Natural killer cell treated with Interleukin-12 subunit alpha and Interleukin-12 subunit beta and Interleukin-15 and Interleukin-18, amount 100 ng/mL, for 72 hours (primary cell): ENCODE results near the gene MGLL. TPM values are rescaled to one million over a fixed set of nuclear protein-coding genes. Genes with fewer than 3 reads are reported as not detected.

ENCODE experiments used
- ATAC-seq, 2 donors: fragments of 150-1000 bp; cut with Tn5 transposase in 1 of 2; sonication (Bioruptor Pico), chemical (Tn5 transposase) in 1 of 2; 2 replicates each; pipeline ENCODE4 v1.10.0; 2021
- DNase-seq: peaks from one replicate; pipeline ENCODE4 v3.0.0; 2022; ENCODE audit warnings: low spot score
- H3K27ac Mint-ChIP-seq, 2 donors: 1 replicate in 1 of 2; 2 replicates in 1 of 2; pipeline ENCODE4 v1.8.0; 2022; ENCODE audit warnings: mixed read lengths in 2 of 2, mild to moderate bottlenecking in 1 of 2, moderate library complexity in 1 of 2
- H3K27me3 Mint-ChIP-seq, 2 donors: 1 replicate in 1 of 2; 2 replicates in 1 of 2; pipeline ENCODE4 v1.8.0; 2022; ENCODE audit warnings: mixed read lengths in 2 of 2
- H3K36me3 Mint-ChIP-seq: one replicate; pipeline ENCODE4 v1.8.0; 2022; ENCODE audit warnings: mixed read lengths
- H3K4me1 Mint-ChIP-seq, 2 donors: 1 replicate in 1 of 2; 2 replicates in 1 of 2; pipeline ENCODE4 v1.8.0; 2022; ENCODE audit warnings: low read depth in 2 of 2, mixed read lengths in 2 of 2, mild to moderate bottlenecking in 1 of 2
- H3K4me3 Mint-ChIP-seq: one replicate; pipeline ENCODE4 v1.8.0; 2022; ENCODE audit warnings: mixed read lengths
- H3K9me3 Mint-ChIP-seq: 2 replicates; pipeline ENCODE4 v1.8.0; 2022; ENCODE audit warnings: mixed read lengths
- total RNA-seq, 2 donors: library from RNA; stranded (reverse); gene quantifications; one replicate each; pipeline ENCODE4 v1.2.3, GENCODE V29; 2022

Gene MGLL
- total RNA-seq, 2 donors from 2014 or later = 2.1 to 3.2 TPM

GRCh38 chr3:127639173-127640041 lies 182.9 kb downstream of the MGLL start:
- no peak for ATAC-seq
- no peaks in the 10 kb centered on the region for H3K36me3 Mint-ChIP-seq
- H3K9me3 Mint-ChIP-seq = no peaks in the 10 kb centered on the region
- peak overlapping the region; percentile 77 to 85 for H3K27ac Mint-ChIP-seq
- DNase-seq = no peak
- peaks cover 26 to 31% of the 10 kb centered on the region in 2 donors for H3K4me1 Mint-ChIP-seq
- no peak overlapping the region for H3K4me3 Mint-ChIP-seq
- peaks cover 0 to 4% of the 10 kb centered on the region in 2 donors for H3K27me3 Mint-ChIP-seq

Other genes starting within 250 kb of the MGLL start
- 10 to 100 TPM; 29.4 to 54.9 TPM for gene TPRA1, start 231.8 kb downstream of the MGLL start, total RNA-seq
- 100 to 1,000 TPM in 1 of 2 donors, 10 to 100 TPM in 1; 99.5 to 202 TPM for gene MCM2, start 224.1 kb downstream of the MGLL start, total RNA-seq
- gene PODXL2, start 193.3 kb downstream of the MGLL start, total RNA-seq = 1 to 10 TPM; 3.1 to 3.4 TPM
- 10 to 100 TPM; 16.9 to 18.3 TPM for gene ABTB1, start 149.6 kb downstream of the MGLL start, total RNA-seq
- not detected for gene KBTBD12, start 92.7 kb upstream of the MGLL start, total RNA-seq
- 100 to 1,000 TPM; 278 to 291 TPM for gene SEC61A1, start 229.9 kb upstream of the MGLL start, total RNA-seq